H1 (cell line): ENCODE measurements around the gene MYBPC3. TPM values are rescaled to one million over a fixed set of nuclear protein-coding genes. Genes with fewer than 3 reads are reported as not detected.

Source experiments
- BCL11A ChIP-seq, 2 experiments: IDR thresholded peaks; one replicate each; pipeline ENCODE4 v1.6.1; 2011; ENCODE audit warnings: low read depth in 2 of 2, low read length in 2 of 2, mild to moderate bottlenecking in 2 of 2
- CBX8 ChIP-seq: fragments of 300-800, 300-1000 bp; sonication (generic); IDR thresholded peaks from 2 replicates; pipeline ENCODE4 v1.7.1; 2016; ENCODE audit warnings: low read depth, low read length, borderline replicate concordance
- RFX5 ChIP-seq: IDR thresholded peaks from 2 replicates; pipeline ENCODE4 v1.6.1; 2011; ENCODE audit warnings: low read depth, low read length, improper control_type of control experiment, borderline replicate concordance
- SIRT6 ChIP-seq: IDR thresholded peaks from one replicate; pipeline ENCODE4 v1.7.1; 2012; ENCODE audit warnings: low read length, inconsistent platforms
- SIX5 ChIP-seq: IDR thresholded peaks from 2 replicates; pipeline ENCODE4 v1.6.1; 2011; ENCODE audit warnings: mild to moderate bottlenecking, low read depth, low read length
- USF2 ChIP-seq: IDR thresholded peaks from 2 replicates; pipeline ENCODE4 v1.6.1; 2011; ENCODE audit warnings: low read length, improper control_type of control experiment
- YY1 ChIP-seq: IDR thresholded peaks from 2 replicates; pipeline ENCODE4 v1.6.1; 2011; ENCODE audit warnings: low read depth, mild to moderate bottlenecking, low read length
- polyA plus RNA-seq, 7 experiments: library from polyadenylated mRNA; depleted of rRNA in 3 of 7; stranded (reverse) in 5 of 7; unstranded in 2 of 7; fragments of >200 nt in 5 of 7; fragments of 200-250 nt in 2 of 7; gene quantifications; 1 replicate in 5 of 7; 2 replicates in 1 of 7; 4 replicates in 1 of 7; pipeline versions ENCODE4 v1.2.1 to v1.2.3, GENCODE V29; 2011 to 2013; ENCODE audit warnings: missing spikeins in 2 of 7, mixed read lengths in 2 of 7
- total RNA-seq: library from RNA; stranded (reverse); fragmentation: NEBNext Ultra II Directional; extraction: Animal tissue kit (Norgen Biotek cat#: 25700); gene quantifications from 2 replicates; pipeline ENCODE4 v1.2.1, GENCODE V29; 2021

The MYBPC3 gene
- total and polyA plus RNA-seq, 2 of the 8 experiments (the other 6 are each of a cell fraction or from before 2014, with no cell fraction given), result 0.05 TPM; not detected in 1

GRCh38 chr11:47378010-47378835 is 25.7 kb upstream of the MYBPC3 start, which contains the start of gene SPI1 (continued):
- TF ChIP-seq SIX5, result no peak
- TF ChIP-seq CBX8, result no peak
- TF ChIP-seq USF2, result no peak
- TF ChIP-seq YY1, result no peak
- no peak for TF ChIP-seq SIRT6
- no peak for TF ChIP-seq BCL11A (IDR thresholded peaks at IDR 0.05; ENCODE audit: low read depth in 2 of 2, low read length in 2 of 2)
- TF ChIP-seq RFX5, result no peak
